Measurements from ENCODE around the gene ZNF236. TPM values are rescaled to one million over a fixed set of nuclear protein-coding genes. Genes with fewer than 3 reads are reported as not detected.

ZNF236 gene
- total RNA-seq, 2 experiments from 2014 or later = 25.7 to 27.9 TPM

DNA sequence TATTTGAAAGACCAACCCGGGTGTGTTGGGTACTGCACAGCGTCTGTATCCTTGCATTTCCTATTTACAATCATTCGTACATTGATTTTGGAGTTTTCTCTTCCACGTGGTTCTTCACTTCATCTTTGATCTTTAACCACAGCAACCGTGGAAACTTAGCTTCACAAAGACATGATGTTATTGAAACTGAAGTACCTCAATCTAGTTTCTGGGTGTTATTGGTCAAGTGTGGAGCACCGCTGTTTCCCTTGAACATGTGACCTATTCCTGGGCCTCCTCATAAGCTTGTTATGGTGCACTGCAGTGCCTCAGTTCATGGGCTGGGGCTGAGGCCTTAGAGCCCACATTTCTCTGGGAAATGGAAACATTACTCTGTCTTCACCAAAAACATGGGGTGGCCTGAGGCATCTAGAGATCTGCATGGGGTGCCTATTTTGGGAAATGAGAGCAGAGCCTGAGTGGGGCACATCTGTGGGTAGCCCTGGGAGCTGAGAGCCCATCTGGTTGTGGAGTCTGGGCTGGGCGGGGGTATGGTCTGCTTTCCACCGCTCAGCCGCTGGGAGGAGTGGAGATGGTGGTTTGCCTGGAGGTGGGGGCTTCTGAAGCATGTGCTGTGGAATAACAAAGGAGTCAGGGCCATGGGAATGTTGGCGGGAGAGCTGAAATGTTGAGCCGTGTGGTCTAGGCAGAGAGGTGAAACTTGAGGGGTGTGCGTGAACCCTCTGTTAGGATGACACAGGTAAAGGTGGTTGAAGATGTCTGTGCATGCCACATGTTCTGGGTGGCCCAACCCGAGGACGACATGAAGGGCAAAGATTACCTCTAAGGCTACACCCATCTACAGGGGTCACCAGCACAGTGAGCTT, 37.4 kb downstream of the ZNF236 start:
- Histone ChIP-seq H3K36me3 (ENCODE audit: insufficient read depth, low read length) (peaks cover 39% of the 10 kb centered on the region), H3K27me3 (ENCODE audit: control insufficient read depth in 1 of 2, insufficient read depth in 2 of 2, low read length in 2 of 2) (no peaks in the 10 kb centered on the region), H3K4me1 (ENCODE audit: insufficient read depth, low read length) (peaks cover 11% of the 10 kb centered on the region), H3K4me3 (ENCODE audit: low read length) (no peak overlapping the region), H3K27ac (ENCODE audit: low read depth in 1 of 2, low read length in 2 of 2) (no peak overlapping the region), H3K9me3 (ENCODE audit: control insufficient read depth in 1 of 2, insufficient read depth in 1 of 2, low read length in 2 of 2) (no peaks in the 10 kb centered on the region)
- peaks cover 27% of the 10 kb centered on the region for H3K4me1 Mint-ChIP-seq (ENCODE audit: low read depth)
- peak overlapping the region; percentile 68 for H3K27ac Mint-ChIP-seq
- intact Hi-C loops (cut with DNase I, micrococcal nuclease) = no loop called here
- no peaks in the 10 kb centered on the region for H3K9me3 Mint-ChIP-seq
- CTCF ChIA-PET = no interaction called here
- peak overlapping the region; percentile 22 for H3K4me3 Mint-ChIP-seq
- TF ChIP-seq, protein P1, sequence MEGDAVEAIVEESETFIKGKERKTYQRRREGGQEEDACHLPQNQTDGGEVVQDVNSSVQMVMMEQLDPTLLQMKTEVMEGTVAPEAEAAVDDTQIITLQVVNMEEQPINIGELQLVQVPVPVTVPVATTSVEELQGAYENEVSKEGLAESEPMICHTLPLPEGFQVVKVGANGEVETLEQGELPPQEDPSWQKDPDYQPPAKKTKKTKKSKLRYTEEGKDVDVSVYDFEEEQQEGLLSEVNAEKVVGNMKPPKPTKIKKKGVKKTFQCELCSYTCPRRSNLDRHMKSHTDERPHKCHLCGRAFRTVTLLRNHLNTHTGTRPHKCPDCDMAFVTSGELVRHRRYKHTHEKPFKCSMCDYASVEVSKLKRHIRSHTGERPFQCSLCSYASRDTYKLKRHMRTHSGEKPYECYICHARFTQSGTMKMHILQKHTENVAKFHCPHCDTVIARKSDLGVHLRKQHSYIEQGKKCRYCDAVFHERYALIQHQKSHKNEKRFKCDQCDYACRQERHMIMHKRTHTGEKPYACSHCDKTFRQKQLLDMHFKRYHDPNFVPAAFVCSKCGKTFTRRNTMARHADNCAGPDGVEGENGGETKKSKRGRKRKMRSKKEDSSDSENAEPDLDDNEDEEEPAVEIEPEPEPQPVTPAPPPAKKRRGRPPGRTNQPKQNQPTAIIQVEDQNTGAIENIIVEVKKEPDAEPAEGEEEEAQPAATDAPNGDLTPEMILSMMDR (IDR thresholded peaks at IDR 0.05) = no peak
- DNase-seq = peak in 3 of 14 experiments; percentile 35 to 42 (median 37)
- POLR2A ChIA-PET = interaction anchor here (0.6 to 1.0 kb wide), 3 partner anchors 11 to 43 kb away, joined by 3 to 4 read pairs (median 3); no protein-coding TSS in a partner anchor
- peak; percentile 70 for ATAC-seq (ENCODE audit: poor library complexity)
- H3K27me3 Mint-ChIP-seq = no peaks in the 10 kb centered on the region
- H3K36me3 Mint-ChIP-seq (ENCODE audit: low read depth) = peaks cover 66% of the 10 kb centered on the region

DNA sequence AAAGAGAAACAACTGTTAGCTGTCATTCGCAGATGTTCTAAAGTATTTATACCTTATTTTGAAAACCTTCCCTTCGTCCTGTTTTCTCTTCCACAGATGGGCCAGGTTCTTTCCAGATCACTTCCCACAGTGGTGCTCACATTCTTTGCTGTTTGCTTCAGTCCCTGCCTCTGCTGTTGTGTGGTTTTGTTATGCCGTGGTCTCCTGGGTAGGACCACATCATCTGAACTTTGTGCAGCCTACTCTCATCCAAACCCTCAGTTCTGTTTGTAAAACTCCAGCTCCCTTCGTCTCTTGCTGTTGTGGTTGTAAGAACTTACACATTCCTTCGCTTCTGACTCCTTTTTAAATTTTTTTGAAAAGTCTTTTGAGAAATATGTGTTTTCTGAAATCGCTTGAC, 38.1 kb downstream of the ZNF236 start:
- no peak for DNase-seq
- H3K4me1 ChIP-seq (ENCODE audit: insufficient read depth, low read length) = peaks cover 11% of the 10 kb centered on the region
- intact Hi-C loops (cut with DNase I, micrococcal nuclease) = no loop called here
- Mint-ChIP-seq H3K27ac (peak overlapping the region; percentile 68), H3K27me3 (no peaks in the 10 kb centered on the region), H3K9me3 (no peaks in the 10 kb centered on the region), H3K4me1 (ENCODE audit: low read depth) (peaks cover 27% of the 10 kb centered on the region), H3K36me3 (ENCODE audit: low read depth) (peaks cover 64% of the 10 kb centered on the region), H3K4me3 (no peak overlapping the region)
- H3K27me3 ChIP-seq (ENCODE audit: control insufficient read depth in 1 of 2, insufficient read depth in 2 of 2, low read length in 2 of 2) = no peaks in the 10 kb centered on the region
- ATAC-seq (ENCODE audit: poor library complexity) = no peak
- peaks cover 40% of the 10 kb centered on the region for H3K36me3 ChIP-seq (ENCODE audit: insufficient read depth, low read length)
- TF ChIP-seq, protein P1 (IDR thresholded peaks at IDR 0.05) = no peak
- no peak overlapping the region for H3K4me3 ChIP-seq (ENCODE audit: low read length)
- no peak overlapping the region for H3K27ac ChIP-seq (ENCODE audit: low read depth in 1 of 2, low read length in 2 of 2)
- H3K9me3 ChIP-seq (ENCODE audit: control insufficient read depth in 1 of 2, insufficient read depth in 1 of 2, low read length in 2 of 2) = no peaks in the 10 kb centered on the region
- POLR2A ChIA-PET = no interaction called here
- CTCF ChIA-PET = interaction anchor here (1.6 kb wide), 1 partner anchor 10 kb away, joined by 4 read pairs; no protein-coding TSS in a partner anchor

DNA sequence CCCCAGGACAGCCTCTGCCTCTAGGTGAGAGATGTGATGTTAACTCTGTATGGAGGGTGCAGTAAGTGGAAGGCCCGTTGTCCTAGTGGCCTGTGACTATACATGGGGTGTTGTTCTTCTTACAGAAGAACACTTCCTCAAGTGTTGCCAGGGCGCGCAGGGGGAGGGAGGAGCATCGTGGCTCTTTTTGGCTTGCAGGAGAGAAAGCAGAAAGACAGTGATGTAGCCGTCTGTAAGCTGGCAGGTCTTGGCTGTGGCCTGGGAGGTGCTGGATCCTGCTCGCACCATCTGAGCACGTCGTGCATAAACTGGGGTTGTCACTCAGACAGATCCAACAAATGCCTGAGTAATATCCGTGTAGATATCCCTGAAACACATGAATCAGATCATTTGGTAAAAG, 44.3 kb downstream of the ZNF236 start:
- H3K4me1 Mint-ChIP-seq (ENCODE audit: low read depth) = no peaks in the 10 kb centered on the region
- no peaks in the 10 kb centered on the region for H3K9me3 Mint-ChIP-seq
- ATAC-seq (ENCODE audit: poor library complexity) (no peak), DNase-seq (no peak)
- no peak overlapping the region for H3K4me3 ChIP-seq (ENCODE audit: low read length)
- CTCF ChIA-PET = no interaction called here
- H3K27ac Mint-ChIP-seq = no peak overlapping the region
- no peaks in the 10 kb centered on the region for H3K4me1 ChIP-seq (ENCODE audit: insufficient read depth, low read length)
- no peaks in the 10 kb centered on the region for H3K9me3 ChIP-seq (ENCODE audit: control insufficient read depth in 1 of 2, insufficient read depth in 1 of 2, low read length in 2 of 2)
- H3K27me3 Mint-ChIP-seq = no peaks in the 10 kb centered on the region
- TF ChIP-seq, protein P1 (IDR thresholded peaks at IDR 0.05) = no peak
- POLR2A ChIA-PET = no interaction called here
- no peak overlapping the region for H3K4me3 Mint-ChIP-seq
- intact Hi-C loops (cut with DNase I, micrococcal nuclease) = no loop called here
- H3K27me3 ChIP-seq (ENCODE audit: control insufficient read depth in 1 of 2, insufficient read depth in 2 of 2, low read length in 2 of 2) = no peaks in the 10 kb centered on the region
- peaks cover 41% of the 10 kb centered on the region for H3K36me3 ChIP-seq (ENCODE audit: insufficient read depth, low read length)
- H3K36me3 Mint-ChIP-seq (ENCODE audit: low read depth) = peaks cover 64% of the 10 kb centered on the region
- H3K27ac ChIP-seq (ENCODE audit: low read depth in 1 of 2, low read length in 2 of 2) = no peak overlapping the region
